Neural cell (in vitro differentiated cells): ENCODE results near the gene PPP1R12A.

Source experiments
- CTCF ChIP-seq: fragments of 450-650 bp; IDR thresholded peaks from 2 replicates; pipeline ENCODE4 v1.5.1; 2014; ENCODE audit warnings: antibody characterized with exemption, mild to moderate bottlenecking, moderate library complexity; ENCODE audit not compliant: poor library complexity, severe bottlenecking
- POLR2AphosphoS5 ChIP-seq: IDR thresholded peaks from 2 replicates; pipeline ENCODE4 v1.6.1; 2012

DNA sequence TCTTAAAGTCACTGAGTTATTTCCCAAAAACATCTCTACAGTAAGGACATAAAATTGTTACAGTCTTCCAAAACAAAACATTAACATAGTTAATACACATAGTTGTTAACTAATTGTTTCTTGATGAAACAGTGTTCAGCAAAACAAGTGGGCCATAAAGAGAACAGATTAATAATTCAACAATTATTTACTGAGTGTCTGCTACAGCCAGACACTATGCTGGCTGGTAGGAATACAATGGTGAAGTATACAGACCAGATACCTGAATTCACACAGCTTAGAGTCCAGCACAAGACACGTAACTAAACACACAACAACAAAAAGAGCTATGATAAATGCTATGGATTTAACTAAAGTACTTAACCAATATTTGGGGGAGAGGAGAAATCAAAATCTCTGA, 47.0 kb downstream of the PPP1R12A start:
- TF ChIP-seq POLR2AphosphoS5 (no peak), CTCF (no peak)
